DMS 273 (cell line): ENCODE results near the gene HLCS.

Source experiments
- DNase-seq: peaks from one replicate; lab custom pipeline; 2025; ENCODE audit not compliant: unreplicated experiment; lab: John Stamatoyannopoulos, UW

HLCS gene

GRCh38 chr21:36852293-36852692, 114.2 kb downstream of the HLCS start:
- DNase-seq, result peak; percentile 59

GRCh38 chr21:36851121-36851520, 115.3 kb downstream of the HLCS start:
- DNase-seq, result no peak

- no peak for DNase-seq
Measured at GRCh38 chr21:36850372-36850771, 116.1 kb downstream of the HLCS start.

GRCh38 chr21:36849461-36850105, 116.9 kb downstream of the HLCS start:
- no peak for DNase-seq

- no peak for DNase-seq
Measured at GRCh38 chr21:36848730-36849274, 117.7 kb downstream of the HLCS start.

DNA sequence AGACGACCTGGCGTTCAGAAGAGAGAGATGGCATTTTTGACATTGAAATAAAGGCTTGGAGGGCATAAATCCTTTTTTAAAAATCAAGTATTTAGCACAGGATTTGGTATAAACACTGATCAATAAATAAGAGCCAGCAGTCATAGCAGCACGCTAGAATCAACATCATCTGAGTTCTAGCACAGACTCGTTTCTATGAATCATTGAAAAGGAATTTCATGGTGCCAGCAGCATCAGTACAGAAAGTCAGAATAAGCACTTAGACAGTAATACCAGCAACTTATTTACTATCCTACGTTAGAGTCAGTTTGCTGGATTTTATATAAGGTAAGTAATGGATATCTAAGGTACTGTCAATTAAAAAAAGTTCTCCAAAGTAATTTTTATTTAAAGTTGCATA, 119.3 kb downstream of the HLCS start:
- no peak for DNase-seq

DNA sequence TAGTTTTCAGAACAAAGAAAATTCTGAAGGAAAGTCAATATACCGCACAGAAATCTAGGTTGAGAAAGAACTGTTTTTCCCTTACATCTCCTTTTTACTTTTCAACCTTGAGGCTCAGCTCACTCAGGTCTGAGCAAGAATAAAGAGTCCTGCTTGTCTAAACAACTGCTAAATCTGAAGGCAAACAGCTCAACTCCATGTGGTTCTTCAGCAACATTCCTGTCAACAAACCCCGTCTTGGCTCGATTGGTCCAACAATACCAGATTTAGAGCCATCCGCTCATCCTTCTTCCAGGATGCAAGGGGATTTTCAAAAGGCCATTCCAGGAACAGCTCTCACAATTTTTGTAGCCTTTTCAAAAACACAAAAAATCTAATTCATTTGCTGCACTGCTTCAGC, 119.8 kb downstream of the HLCS start:
- DNase-seq, result no peak

GRCh38 chr21:36845790-36846189, 120.7 kb downstream of the HLCS start:
- DNase-seq, result no peak

DNA sequence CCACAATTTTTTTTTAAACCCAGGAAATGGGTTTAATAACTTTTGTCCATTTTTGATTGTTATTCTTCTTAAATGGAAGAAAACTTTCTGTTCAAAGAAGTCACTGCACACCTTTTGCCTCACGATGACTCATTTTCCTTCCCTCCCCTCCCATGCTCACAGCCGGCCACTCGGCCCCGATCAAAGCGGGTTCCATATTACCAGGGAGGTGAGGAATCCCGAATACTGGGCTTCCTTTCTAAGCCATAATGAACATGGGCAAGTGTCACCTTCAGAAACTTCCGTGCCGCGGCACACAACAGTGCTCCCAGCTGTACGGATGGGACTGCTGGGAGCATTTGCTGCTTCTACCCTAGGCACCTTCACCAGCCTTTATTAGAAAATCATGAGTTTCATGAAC, 121.4 kb downstream of the HLCS start:
- DNase-seq, result no peak

GRCh38 chr21:36841866-36842265, 124.6 kb downstream of the HLCS start:
- DNase-seq, result no peak

DNA sequence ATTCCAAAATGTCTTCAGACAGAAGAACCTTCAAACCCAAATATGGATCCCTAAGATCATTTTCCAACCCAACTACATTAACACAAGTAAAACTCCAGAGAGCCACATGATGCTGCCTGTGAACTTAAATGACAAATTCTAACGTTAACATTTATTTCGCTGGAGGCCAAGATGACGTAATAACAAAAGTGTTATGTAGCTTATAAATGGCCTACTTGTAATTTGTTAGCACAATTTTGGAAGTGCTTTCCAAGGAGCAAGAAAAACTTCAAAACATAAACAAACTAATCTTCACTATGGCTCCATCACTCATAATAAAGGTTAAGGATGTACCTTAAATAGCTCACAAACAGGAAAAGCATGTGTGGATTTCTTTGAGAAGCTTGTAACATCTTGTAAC, 126.7 kb downstream of the HLCS start:
- no peak for DNase-seq

DNA sequence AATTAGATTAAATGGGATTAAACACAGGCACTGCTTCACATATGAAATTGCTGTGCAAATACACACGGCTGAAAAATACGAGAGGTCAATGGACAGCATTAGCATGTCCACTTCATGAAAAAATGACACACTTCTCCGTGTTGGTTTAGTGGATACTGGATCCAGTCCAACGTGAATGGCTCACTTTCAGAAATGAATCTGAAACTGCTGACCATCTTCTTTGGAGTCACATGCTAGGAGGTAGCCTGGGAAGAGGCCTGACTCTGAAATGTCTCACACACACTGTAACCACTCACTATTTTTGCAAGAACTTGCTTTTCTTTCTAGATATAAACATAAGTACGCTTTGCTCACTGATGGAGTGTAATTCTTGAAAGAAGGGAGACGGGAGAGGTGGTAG, 127.3 kb downstream of the HLCS start:
- no peak for DNase-seq

DNA sequence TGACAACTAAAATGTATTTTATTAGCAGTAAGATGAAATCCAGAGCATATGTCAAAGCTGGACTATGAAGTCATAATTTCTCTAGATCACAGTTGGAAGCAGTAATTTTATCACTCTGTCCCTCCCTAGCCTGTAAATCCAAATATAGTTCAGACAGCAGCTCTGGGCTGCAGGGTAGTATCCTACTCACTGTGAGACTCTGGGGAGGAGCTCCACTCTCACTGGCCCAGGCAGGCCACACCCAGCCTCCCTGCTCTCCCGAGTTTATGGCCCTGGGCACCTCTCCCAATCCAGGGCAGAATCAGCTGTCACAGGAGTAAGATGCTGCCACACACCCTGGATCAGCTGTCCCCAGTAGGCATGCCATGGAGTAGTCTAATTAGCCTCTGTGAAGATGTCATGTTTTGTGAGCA, 131.1 kb downstream of the HLCS start:
- DNase-seq, result peak; percentile 38

GRCh38 chr21:36834192-36834591, 132.3 kb downstream of the HLCS start:
- no peak for DNase-seq

DNA sequence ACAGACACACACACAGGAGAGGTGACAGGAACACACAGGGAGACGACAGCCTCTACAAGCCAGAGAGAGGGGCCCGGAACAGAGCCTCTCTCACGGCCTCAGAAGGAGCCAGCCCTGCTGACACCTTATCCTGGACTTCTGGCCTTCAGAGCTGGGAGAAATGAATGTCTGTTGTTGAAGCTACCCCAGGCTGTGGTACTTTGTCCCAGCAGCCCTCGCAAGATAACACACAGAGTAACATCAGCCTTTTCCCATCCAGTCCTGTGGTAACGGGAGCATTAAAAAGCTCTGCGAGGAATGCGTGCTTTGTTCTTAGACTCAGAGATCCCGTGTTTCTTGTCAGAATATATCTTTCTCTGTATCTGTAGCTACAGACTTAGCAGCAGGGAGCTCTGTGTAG, 136.4 kb downstream of the HLCS start:
- no peak for DNase-seq

DNA sequence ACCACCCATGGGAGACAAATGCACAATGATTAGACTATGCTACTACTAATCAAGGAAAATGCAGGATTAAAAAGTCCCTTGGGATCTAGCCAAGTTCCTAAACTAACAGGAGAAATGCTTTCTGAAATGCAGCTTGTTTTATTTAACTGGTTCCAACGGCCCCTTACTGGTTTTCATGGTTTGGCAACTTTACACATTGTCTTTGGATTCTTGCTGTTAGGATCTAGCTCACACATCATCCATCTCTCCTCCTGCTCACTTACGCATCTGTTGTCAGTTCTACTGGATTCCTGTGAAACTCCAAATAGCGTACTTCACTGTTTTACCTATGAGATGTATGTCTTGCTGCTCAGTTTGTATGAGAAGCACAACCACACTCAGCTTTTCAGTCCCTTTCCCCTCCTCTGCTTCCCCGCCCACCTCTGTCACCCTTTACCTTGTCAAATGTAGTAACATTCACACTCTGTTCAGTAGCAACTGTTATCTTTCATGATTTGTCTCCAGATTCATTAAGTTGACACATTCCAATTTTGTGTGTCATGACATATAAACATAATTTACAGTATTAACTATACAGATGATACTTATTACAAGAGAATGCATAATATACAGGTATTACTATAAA, 137.5 kb downstream of the HLCS start:
- DNase-seq, result no peak

- DNase-seq, result no peak
Measured at GRCh38 chr21:36828208-36828607, 138.3 kb downstream of the HLCS start.

DNA sequence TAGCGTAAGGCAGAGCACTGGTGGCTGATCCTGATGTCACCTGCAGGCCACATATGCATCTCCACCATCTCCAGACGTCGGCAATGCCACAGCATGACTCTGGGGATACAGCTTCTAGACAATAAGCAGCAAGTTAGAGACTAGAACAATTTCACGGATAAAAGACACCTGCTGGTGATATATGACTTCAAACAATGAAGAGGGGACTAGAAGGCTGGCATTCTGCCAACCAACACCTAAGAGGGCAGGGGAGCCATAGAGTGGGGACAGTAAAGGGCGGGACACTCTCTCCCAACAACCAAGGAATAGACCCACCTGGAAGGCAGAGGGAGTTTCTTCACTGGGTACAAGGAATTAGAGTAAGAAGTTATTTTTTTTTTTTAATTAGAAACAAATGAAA, 140.8 kb downstream of the HLCS start:
- peak; percentile 16 for DNase-seq

- DNase-seq, result no peak
Measured at GRCh38 chr21:36821032-36821299, 145.5 kb downstream of the HLCS start.

GRCh38 chr21:36820176-36821031, 146.1 kb downstream of the HLCS start:
- peak; percentile 22 for DNase-seq

GRCh38 chr21:36817732-36818450, 148.6 kb downstream of the HLCS start:
- no peak for DNase-seq
